Neural crest cell (in vitro differentiated cells): ENCODE results near the gene LEUTX. TPM values are rescaled to one million over a fixed set of nuclear protein-coding genes. Genes with fewer than 3 reads are reported as not detected.

Experiments used
- DNase-seq: peaks from one replicate; pipeline ENCODE4 v3.0.0; 2021; ENCODE audit warnings: low read depth, mixed read lengths, low spot score
- H3K27ac Mint-ChIP-seq: one replicate; pipeline ENCODE4 v1.8.0; 2021; ENCODE audit warnings: mild to moderate bottlenecking, mixed read lengths; ENCODE audit not compliant: unreplicated experiment
- H3K27me3 Mint-ChIP-seq: 2 replicates; pipeline ENCODE4 v1.8.0; 2021; ENCODE audit warnings: low read depth, mild to moderate bottlenecking, mixed read lengths
- H3K36me3 Mint-ChIP-seq: 2 replicates; pipeline ENCODE4 v1.8.0; 2021; ENCODE audit warnings: low read depth, mild to moderate bottlenecking, mixed read lengths
- H3K4me1 Mint-ChIP-seq: 2 replicates; pipeline ENCODE4 v1.8.0; 2021; ENCODE audit warnings: mixed read lengths
- H3K4me3 Mint-ChIP-seq: one replicate; pipeline ENCODE4 v1.8.0; 2021; ENCODE audit warnings: mild to moderate bottlenecking, mixed read lengths
- H3K9me3 Mint-ChIP-seq: 2 replicates; pipeline ENCODE4 v1.8.0; 2021; ENCODE audit warnings: mixed read lengths
- total RNA-seq: library from RNA; stranded (reverse); gene quantifications from 2 replicates; pipeline ENCODE4 v1.2.1, GENCODE V29; 2021
- TF ChIP-seq, protein P1 (sequence below): fragments of 200-600 bp; sonication (generic); conservative IDR thresholded peaks from 2 replicates; pipeline ENCODE4 v1.5.0; 2021; ENCODE audit warnings: antibody characterized with exemption, mild to moderate bottlenecking

Gene LEUTX
- total RNA-seq, 1 donor from 2014 or later = not detected

GRCh38 chr19:39827216-39827615 lies 48.6 kb downstream of the LEUTX start:
- Mint-ChIP-seq H3K4me3 (no peak overlapping the region), H3K9me3 (no peaks in the 10 kb centered on the region), H3K27me3 (peaks cover 2% of the 10 kb centered on the region), H3K4me1 (peaks cover 19% of the 10 kb centered on the region), H3K36me3 (peaks cover 23% of the 10 kb centered on the region), H3K27ac (no peak overlapping the region)
- TF ChIP-seq, protein P1, sequence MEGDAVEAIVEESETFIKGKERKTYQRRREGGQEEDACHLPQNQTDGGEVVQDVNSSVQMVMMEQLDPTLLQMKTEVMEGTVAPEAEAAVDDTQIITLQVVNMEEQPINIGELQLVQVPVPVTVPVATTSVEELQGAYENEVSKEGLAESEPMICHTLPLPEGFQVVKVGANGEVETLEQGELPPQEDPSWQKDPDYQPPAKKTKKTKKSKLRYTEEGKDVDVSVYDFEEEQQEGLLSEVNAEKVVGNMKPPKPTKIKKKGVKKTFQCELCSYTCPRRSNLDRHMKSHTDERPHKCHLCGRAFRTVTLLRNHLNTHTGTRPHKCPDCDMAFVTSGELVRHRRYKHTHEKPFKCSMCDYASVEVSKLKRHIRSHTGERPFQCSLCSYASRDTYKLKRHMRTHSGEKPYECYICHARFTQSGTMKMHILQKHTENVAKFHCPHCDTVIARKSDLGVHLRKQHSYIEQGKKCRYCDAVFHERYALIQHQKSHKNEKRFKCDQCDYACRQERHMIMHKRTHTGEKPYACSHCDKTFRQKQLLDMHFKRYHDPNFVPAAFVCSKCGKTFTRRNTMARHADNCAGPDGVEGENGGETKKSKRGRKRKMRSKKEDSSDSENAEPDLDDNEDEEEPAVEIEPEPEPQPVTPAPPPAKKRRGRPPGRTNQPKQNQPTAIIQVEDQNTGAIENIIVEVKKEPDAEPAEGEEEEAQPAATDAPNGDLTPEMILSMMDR = no peak
- no peak for DNase-seq

GRCh38 chr19:39828015-39828653 lies 49.5 kb downstream of the LEUTX start:
- peak overlapping the region; percentile 41 for H3K4me3 Mint-ChIP-seq
- TF ChIP-seq, protein P1 = no peak
- no peaks in the 10 kb centered on the region for H3K9me3 Mint-ChIP-seq
- H3K4me1 Mint-ChIP-seq = peaks cover 27% of the 10 kb centered on the region
- no peak for DNase-seq
- H3K27me3 Mint-ChIP-seq = peaks cover 4% of the 10 kb centered on the region
- H3K36me3 Mint-ChIP-seq = peaks cover 25% of the 10 kb centered on the region
- H3K27ac Mint-ChIP-seq = peak overlapping the region; percentile 27

DNA sequence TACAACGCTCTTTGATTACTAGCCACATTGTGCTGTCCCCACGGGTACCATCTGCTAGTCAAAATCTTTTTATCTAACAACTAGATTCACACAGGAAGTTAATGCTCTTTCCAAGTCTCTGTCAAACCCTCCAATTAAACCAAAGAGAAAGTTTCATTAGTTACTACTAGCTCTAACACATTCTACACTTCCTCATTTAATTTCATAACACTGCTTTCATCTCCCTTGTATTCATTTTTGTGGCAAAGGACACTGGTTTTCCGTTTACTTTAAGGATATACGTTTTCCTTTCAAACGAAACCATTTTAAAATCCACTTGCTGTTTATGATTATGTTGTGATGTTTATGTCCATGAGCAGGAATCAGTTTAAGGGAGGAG lies 50.0 kb downstream of the LEUTX start:
- no peaks in the 10 kb centered on the region for H3K9me3 Mint-ChIP-seq
- H3K4me1 Mint-ChIP-seq = peaks cover 27% of the 10 kb centered on the region
- peak overlapping the region; percentile 60 for H3K4me3 Mint-ChIP-seq
- H3K27ac Mint-ChIP-seq = no peak overlapping the region
- no peak for DNase-seq
- H3K36me3 Mint-ChIP-seq = peaks cover 25% of the 10 kb centered on the region
- TF ChIP-seq, protein P1 = no peak
- peaks cover 4% of the 10 kb centered on the region for H3K27me3 Mint-ChIP-seq

DNA sequence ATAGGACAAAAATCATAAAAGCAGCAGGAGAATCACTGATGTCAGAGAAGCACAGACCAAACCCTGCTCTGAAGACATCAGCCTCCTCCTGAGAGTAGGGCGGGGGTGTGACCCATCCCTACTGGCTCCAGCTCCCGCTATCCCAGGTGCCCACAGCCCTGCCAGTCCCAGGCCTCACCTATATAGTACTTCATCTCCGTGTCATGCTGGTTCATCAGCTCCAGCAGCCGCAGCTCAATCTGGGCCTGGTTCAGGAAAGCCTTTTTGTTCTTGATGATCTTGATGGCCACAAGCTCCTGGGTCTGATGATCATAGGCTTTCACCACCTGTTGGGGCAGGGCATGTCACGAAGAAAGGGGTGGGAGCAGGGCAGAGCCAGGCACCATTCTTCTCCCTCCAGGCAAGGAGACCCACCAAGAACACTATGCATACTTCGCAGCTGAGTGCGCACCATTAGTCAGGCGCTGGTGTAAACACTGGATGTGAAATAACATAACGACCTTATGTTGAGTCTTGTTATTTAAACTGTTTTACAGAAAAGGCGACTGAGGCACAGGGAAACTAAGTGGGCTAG lies 51.1 kb downstream of the LEUTX start:
- Mint-ChIP-seq H3K27ac (peak overlapping the region; percentile 50), H3K4me1 (peaks cover 33% of the 10 kb centered on the region), H3K9me3 (no peaks in the 10 kb centered on the region), H3K36me3 (peaks cover 27% of the 10 kb centered on the region), H3K27me3 (peaks cover 4% of the 10 kb centered on the region), H3K4me3 (peak overlapping the region; percentile 86)
- DNase-seq = no peak
- TF ChIP-seq, protein P1 = no peak

DNA sequence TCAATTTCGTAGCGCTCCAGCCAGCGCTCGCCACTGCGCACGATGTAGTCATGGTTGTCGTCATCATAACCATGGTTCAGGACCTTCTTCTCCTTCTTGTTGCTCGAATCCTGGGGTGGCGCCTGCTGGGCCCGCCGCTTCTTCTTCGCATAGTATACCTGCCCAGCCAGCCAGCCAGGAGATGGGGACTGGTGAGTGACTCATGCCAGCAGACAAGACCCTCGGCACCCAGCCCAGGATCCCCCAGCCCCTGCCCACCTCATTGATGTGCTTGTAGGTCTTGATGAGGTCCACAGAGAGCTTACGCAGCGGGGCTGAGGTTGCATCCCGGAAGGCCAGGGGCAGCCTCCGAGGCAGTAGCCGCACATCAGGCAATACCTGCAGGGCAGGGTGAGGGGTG lies 51.8 kb downstream of the LEUTX start:
- Mint-ChIP-seq H3K27me3 (peaks cover 4% of the 10 kb centered on the region), H3K4me1 (peaks cover 33% of the 10 kb centered on the region), H3K27ac (no peak overlapping the region), H3K36me3 (peaks cover 27% of the 10 kb centered on the region), H3K9me3 (no peaks in the 10 kb centered on the region), H3K4me3 (peak overlapping the region; percentile 86)
- DNase-seq = no peak
- TF ChIP-seq, protein P1 = no peak
